HG02885 (cell line): ENCODE data around the gene ASB2.

Experiments used
- ATAC-seq: cut with Tn5 transposase; IDR thresholded peaks from one replicate; pipeline ENCODE4 v1.9.1; 2021; ENCODE audit warnings: mild to moderate bottlenecking; ENCODE audit not compliant: unreplicated experiment, poor library complexity

Gene ASB2

DNA sequence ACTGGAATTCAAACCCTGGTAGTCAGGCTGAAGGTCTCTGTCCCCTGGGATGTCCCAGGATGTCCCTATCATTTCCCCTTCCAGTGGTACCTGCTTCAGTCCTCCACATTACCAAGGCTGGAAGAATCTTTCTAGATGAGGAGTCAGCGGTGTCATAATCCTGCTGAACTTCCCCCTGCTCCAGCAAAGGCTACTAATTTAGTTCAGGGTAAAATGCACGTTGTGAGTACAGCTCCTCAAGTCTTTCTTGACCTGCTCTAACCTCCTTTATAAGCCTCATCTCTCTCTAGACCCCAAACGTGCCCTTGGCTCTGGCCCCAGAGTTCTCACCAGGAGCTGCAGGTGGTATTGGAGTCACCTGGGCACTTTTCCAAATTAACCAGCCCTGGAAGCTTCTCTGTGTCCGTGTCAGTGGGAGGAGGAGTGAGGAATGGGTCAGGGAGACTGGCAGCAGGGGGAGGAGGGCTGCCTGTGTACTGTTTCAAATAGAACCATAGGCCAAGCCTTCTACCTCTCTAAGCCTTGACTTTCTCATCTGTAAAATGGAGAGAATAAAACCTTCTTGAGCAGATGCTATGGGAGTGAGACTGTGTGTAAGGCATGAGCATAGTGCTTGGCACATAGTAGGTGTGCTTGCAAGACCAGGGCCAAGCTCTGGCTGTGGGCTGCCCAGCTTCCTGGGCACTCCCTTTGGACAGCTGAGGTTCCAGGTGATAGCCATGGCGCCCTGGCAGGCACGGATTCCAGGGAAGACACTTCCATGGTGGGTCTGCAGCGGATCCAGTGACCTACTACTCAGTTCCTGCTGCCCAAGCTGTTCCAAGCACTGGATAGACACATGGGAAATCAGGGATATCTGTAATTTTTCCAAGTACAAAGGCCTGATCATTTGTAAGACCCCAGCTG is 24.5 kb downstream of the ASB2 start:
- no peak for ATAC-seq

DNA sequence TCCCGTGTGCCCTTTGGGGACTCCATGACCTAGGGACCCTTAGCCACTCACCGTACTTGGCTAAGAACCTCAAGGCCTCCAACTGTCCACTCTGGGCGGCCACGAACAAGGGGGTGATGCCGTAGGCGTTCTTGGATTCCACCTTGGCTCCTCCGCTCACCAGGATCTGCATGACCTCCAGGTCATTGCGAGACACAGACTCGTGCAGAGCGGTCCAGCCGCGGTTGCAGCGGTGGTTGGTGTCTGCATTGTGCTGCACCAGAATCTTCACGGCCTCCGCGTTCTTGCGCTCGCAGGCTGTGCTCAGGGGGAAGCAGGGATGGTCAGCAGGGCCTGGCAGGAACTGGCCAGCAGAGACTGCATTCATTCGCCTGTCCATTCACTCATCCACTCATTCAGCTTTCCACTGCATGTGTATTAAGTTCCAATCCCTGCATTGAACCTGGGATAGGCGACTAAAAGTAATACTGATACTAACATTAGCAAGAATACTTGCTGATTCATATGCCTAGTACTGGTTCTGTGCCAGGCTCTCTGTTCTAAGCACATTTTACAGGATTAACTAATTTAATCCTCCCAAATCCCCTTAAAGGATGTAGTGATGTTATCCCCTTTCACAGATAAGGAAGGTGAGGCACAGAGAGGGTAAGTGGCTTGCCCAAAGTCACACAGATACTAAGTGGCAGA is 25.3 kb downstream of the ASB2 start:
- ATAC-seq = no peak

DNA sequence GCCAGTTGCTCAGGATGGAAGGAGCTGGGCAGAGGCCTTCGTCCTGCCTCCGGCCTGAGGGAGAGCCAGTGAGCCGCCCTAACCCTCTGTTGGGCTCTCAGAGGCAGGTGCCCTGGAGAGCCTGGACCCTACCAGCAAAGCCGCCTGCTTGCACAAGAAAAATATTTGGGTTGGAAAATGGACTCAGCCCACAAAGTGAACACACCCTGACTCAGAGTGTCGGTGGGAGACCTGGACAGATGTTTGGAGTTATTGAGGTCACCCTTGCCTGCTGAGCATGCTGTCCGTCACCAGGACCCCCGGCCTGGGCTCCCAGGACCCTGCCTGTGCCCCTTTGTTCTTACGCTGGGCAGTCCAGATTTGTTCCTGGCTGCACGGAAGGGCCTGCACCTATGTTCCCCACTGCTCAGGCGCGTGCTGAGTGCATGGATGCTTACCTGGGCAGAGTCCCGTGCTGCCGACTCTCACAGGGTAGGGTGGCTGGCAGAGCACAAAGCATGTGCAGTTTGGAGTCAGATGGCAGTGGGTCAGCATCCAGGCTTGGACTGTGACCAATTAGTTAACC is 26.8 kb downstream of the ASB2 start:
- ATAC-seq = no peak

DNA sequence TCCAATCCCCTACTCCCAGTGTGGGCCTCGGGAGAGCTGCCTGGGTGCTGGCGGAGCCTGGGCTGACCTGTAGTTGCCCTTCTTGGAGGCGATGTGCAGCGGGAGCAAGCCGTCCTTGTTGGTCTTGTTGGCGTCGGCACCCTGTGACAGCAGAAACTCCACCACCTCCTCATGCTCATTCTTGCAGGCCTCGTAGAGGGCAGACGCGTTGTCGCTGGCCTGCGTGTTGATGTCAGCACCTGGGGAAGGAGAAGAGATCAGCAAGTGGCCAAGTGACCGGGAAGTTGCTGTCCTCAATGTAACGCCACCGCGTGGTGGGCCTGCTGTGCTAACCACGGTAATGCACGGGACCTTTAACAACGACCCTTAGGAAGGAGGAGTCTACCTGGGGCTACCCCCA is 29.1 kb downstream of the ASB2 start:
- no peak for ATAC-seq

DNA sequence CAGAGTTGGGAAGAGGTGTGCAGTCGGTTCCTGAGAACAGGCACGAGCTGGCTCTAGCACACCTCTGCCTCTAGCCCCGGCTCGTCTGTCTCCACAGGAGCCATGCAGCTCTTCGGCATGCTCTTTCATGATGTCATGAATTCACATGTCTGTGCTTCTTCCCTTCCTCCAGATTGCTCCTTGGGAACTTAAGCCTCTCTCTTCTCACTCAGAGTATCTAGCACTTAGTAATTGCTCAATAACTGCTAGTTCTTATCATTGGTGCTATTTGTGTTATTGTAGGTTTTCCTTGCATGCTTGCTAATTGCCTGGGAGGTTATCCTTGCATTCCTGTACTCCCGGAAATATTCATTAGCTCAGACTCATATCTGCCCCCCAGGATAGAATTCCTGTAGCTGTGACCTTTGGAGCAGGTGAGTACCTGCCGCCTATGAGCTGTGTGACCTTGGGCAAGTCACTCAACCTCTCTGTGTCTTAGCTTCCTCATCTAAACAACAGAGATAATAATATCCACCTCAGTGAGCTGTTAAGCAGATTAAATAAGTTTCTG is 29.8 kb downstream of the ASB2 start:
- ATAC-seq = no peak

DNA sequence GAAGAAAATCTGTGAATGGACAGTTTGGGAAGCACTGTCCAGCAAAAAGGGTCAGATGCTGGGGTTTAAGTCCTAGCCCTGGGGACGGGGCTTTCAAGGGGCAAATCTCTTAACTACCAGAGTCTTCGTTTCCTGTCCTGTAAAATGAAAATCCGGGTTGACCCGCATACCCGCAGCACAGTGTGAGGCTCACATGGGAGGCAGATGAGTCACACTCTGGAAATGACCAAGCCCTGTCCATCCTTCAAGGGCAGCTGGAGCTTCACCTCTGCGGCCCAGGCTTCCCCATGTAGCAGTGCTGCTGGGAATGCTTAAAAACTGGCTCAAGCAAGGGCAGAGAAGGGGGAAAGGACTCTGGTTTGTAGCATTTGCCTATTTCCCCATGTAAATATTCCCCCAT is 30.3 kb downstream of the ASB2 start:
- no peak for ATAC-seq

DNA sequence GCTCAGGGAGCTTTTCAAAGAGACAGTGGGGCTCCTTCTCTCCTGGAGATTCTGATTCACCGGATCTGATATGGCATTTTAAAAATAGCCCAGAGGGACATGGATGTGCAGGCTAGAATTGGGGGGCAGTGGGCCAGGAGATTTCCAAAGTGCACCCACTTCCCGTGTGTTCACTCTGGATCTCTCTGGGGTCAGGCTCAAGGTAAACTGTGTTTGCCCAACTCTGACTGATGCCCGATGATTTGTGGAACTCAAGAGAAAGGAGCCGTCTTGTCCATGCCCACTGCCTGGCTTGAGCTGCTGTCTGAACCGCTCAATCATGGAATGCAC is 31.3 kb downstream of the ASB2 start:
- no peak for ATAC-seq

DNA sequence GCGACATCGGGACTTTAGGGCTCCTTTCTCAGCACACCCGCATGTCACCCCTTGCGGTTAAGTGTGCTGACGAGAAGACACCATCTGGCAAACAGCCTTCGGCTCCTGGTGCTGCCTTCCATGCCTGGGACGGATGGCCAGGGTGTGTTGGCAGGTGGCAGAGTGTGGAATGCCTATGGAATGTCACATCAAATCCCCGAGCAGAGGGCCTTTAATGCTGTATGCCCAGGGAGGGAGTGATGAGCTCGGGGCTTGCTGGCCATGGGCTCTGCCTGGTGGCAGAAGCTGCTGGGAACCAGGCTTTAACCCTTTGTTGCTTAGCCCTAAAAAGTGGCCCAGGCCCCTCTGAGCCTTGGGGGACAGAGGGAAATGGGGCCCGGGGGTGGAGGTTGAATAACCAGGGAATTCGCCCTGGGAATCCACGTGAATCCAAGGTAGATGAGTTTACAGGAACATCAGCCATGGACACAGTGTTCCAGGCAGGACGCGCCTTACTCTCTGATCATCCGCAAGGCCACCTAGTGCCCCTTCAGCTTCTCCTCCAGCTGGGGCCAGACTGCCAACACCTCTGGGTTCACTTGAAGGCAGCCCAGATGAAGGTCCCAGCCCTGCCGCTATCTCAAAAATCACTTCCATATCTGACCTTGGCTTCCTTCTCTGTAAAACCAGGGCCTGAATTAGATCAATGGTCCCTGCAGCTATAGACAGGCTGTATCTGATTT is 31.9 kb downstream of the ASB2 start:
- no peak for ATAC-seq

DNA sequence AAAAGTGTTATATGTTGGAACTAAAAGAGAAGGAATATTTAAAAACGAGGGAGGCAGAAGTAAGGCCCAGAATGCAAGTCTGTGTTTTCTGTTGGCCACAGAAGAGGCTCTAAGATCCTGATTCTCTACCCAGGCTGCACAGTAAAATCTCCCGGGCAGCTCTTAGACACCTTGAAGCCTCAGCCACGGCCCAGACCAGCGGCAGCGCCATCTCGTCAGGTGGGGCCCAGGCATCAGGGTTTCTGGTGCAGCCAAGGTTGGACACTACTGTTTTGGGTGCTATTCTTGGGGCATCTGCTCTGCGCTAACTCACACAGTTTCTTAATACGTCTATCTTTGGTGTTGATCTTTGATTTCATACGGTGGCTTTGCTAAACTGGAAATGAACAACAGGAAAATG is 32.4 kb downstream of the ASB2 start:
- no peak for ATAC-seq

DNA sequence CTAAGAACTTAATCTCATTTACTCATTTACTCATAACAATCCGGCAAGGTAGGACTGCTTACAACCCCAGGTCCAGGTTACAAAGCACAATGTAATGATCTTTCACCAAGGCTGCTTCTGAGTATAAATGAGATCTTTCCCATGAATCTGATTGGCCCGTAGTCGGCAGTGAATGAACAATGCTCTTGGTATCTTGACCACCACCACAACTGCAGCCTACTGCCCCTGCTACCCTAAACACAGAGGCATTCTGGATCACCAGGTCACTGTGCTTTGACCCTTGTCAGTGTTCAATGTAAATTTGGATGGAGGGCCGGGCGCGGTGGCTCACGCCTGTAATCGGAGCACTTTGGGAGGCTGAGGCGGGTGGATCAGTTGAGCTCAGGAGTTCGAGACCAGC is 33.3 kb downstream of the ASB2 start:
- ATAC-seq = no peak

DNA sequence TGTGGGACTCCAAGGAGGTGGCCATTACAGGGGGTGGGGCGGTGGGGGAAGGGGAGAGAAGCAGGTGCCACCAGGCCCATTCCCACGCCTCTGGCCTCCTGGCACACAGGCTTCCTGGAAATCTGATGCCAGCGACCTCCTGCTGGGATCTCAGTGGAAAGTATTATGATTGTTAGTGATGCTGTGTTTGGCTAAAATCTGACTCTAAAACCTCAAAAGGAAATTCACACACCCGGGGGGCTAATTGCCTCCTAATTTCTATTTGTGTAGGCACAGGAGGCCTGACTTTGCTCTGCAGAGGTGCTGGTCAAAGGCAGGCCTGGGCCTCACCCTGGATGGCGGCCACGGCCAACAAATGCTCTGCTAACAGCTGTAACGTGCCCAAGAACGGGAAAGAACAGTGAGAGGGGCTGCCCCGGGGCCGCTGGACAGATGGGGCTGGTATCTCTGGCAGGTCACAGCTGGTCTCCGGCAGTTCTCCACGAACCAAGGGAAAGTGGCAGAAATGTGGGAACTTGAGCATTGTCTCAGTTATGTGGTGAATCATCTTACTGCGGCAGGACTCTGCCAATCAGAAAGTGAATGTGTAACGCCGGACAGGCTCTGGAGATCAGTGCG is 35.0 kb downstream of the ASB2 start:
- no peak for ATAC-seq

DNA sequence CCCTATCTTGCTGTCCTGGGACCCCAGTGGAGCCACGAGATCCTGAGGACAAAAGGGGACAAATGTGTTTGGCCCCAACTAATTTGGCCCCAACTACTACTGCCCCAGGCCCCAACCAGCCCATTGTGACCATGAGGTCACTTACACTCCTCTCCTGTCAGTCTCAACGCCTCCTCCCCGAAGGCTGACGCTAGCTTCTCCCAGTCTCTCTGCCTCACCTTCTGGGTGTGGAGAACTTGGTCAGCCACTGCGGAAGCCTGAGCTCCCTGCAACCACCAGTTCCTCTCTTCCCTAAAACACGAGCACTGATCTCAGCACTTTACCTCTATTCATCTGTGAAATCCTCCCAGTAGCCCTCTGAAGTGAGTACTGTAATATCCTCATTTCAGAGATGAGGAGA is 35.9 kb downstream of the ASB2 start:
- ATAC-seq = no peak

DNA sequence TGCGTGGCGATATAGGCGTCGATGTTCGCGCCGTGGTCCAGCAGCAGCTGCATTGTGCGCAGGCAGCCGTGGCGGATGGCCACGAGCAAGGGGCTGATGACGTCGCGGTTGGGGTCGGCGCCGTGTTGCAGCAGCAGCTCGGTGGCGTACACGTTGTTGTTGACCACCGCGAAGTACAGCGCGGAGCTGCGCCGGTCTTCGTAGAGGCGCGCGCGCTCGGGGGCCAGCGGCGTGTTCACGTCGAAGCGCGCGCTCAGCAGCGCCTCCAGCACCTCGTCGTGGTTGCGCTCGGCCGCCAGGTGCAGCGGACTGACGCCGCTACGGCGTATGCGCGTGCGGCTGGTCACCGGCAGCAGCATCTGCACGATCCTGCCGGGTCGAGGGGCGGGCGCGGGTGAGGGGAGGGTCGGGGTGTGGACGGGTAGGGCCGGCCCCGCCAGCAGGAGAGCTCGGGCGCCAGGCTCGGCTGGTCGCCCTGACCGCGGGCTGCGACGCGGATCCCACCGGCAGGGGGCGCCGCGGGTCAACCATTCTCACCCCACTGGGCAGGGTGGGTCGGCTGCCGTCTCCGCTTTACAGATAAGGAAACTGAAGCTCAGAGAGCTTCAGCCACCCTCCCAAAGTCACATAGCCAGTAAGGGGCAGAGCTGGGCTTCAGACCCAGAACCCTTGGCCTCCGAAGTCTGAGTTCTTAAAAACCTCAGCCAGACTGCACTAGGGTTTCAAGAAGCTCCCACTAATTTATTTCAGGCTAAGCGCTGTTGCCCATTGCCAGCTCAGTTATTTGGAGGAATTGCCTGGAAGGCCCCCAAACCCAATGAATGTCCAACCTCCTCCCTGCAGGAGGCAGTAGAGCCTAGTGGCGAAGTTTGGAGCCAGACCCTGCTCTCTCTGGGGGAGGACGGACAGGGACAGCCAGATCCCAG is 36.8 kb downstream of the ASB2 start:
- ATAC-seq = peak; percentile 87

DNA sequence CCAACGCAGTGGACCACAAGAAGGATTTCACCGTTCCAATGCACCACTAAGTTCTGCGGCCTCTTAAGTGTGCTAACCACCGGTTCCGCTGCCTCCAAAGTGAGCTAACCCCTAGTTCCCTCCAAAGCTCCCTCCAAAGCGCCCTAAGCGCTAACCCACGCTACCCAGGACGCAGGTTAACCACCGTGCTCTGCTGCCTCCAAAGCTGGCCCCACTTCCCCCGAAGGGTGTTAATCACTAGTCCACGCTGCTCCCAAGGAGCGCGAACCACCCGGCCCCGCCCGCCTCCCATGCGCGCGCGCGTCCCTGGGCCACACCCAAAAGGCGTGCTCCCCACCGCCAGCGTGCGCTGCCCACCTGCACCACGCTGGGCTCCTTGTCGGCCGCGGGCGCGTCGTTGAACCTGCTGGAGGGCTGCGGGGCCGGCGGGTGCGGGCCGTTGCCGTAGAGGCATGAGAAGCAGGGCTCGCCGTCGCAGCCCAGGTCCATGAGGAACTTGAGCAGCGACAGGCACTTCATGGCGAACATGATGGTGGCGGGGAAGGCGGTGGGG is 37.5 kb downstream of the ASB2 start:
- no peak for ATAC-seq

DNA sequence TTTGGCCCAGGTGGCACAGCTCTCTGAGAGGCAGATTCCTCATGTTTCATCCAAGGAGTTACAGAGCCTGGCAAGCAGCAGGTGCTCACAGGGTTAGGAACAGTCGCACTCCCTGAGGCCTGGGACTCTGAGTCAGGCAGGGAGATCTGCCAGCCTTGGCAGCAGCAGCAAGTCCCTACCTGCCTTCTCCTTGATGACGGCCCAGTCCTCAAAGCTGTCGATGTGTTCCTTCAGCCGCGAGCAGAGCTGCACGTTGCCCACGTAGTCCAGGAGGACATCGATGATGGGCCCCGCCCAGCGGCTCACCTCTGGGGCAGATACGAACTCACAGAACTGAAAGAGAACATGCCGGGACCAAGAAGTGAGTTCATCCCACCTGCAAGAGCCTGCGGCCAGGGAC is 38.9 kb downstream of the ASB2 start:
- no peak for ATAC-seq

DNA sequence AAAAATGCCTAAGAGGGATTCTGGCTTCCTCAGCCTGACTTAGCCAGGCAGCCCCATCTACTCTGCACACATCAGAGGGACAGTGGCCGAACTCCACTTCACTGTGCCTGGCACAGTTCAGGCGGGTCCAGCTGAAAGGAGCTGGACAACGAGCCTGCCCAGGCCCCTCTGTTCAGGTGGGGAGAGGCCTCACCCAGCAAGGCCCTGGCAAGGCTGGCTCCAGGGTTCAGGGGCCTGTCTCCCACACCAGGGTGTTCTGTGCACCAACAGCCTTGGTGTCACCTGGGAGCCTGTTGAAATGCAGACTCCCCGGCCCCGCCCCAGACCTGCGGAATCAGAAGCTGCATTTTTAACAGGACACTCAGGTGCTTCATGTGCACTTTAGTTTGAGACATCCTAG is 39.4 kb downstream of the ASB2 start:
- no peak for ATAC-seq

DNA sequence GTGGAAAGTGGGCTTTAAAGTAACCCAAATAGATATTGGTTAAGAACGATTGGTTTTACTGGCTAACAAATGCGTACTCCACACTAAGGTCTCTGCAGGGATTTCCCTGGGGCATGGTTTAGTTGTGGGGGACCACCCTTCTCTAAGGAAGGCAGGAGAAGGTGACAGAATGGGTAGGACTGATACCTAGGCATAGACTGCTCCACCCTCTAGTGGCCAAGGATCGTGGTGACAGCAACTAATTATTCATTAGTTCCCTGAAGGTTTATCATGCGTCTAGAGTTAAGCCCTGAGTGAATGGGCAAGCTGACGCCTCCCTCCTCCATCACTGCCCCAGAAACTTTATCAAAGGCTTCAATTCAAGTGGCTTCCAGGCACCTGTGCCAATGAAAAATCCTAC is 40.1 kb downstream of the ASB2 start:
- ATAC-seq = no peak

DNA sequence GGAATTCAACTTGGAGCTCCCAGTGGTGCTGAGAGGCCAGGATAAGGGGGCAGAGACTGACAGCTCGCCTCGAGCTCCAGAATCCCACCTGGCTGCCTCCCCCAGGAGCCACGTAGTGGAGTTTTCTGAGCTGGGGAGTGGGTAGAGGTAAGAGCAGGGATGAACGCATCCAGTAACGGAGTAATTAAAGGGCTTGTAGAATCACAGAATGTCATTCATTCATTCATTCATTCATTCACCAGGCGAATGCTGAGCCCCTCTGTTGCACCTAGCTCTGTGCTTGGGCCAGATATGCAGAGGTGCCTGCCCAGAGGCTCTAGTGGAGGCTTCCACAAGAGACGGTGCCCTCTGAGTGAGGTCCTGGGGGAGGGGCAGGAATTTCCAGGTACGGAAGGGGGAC is 41.2 kb downstream of the ASB2 start:
- ATAC-seq = no peak

DNA sequence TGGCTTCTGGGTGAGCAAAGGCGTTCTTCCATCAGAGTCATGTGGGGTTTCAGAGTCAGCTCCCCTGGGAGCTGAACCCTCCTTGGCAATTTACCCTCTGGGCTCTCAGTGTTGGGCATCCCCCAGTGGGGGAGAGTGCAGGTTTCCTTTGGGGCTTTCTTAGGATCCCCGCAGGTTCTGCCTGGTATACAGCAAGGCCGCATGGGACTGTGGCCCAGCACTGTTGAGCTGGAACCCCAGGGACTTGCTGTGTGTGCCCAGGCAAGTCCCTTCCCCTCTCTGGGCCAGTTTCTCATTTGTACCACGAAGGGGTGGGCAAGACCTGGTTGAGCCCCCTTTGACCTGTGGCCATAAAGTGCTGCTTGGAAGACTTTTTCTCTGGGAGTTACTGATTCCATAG is 43.7 kb downstream of the ASB2 start:
- no peak for ATAC-seq
